ENCODE measurements around the gene THEM4.

THEM4 gene

DNA sequence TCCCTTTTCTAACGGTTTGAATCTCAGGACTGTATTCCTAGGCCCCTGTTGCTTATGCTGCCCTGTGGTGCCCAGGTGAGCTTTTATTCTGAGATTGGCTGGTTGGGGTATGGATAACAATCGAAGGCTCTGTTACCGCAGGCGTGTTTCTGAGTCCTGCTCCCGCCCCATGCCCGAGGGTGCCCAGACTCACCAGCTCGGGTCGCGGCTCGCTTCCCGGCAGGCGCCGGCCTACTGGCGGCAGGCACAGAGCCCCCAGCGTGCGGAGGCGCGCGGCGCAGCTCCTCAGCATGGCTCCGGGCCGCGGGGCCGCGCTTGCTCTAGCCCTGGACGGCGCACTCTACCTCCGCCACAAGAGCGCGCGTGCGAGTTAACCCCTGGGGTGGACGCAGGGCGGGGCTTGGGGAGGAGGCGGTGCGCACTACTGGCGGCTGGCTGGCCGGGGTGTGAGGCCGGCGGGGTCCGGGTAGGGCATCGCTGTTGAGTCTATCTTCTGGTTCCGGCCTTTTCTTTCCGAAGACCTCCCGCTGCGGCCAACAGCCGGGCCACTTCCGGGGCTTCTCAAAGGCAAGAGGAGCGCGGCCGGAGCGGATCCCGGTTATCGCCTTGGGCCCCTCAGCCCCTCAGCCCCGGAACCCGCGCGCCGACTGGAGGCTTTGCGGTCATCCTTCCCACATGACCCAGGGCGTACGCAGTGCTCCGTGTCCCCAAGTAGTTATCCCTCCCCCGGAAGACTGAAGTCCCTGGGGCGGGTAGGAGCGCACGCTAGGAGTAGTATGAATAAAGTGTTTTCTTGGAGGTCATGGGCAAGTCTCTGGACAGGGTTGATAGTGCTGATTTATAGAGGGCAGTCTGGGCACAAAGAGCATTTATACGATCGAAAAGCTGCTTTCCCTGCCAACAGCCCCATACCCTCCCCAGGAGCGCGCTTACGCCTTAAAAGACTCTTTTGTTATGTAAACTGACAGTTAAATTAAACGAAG is at the start of gene THEM4:
Gene THEM4, minus strand, starts transcription at position 345 of the 983 bp plus-strand sequence. Its CDS starts 53 bp downstream, at position 292.
- in situ Hi-C loops (cut with MboI; ENCODE audit: low pct_unique_long_range_greater_than_20kb, low sequenced_read_pairs) = no loop called here
- DNase-seq = peak; percentile 97

DNA sequence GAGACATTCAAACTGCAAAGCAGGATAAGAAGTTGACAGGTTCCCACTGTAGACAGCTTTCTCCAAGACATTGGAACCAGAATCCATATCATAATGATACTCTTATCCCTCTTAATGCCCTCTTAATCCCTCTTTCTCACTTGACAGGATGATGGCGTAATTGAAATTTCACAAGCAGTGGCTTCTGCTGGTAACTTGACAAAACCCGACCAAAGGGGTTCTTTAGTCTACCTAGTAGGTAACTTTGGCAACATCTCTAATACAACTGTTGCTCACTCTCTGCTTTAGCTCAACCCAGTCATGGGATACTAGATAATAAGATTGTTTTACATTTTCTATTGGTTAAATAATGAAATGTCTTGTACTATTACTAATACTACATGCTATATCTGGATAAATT is 49.6 kb upstream of the THEM4 start:
- in situ Hi-C loops (cut with MboI; ENCODE audit: low pct_unique_long_range_greater_than_20kb, low sequenced_read_pairs) = no loop called here
- DNase-seq = no peak

DNA sequence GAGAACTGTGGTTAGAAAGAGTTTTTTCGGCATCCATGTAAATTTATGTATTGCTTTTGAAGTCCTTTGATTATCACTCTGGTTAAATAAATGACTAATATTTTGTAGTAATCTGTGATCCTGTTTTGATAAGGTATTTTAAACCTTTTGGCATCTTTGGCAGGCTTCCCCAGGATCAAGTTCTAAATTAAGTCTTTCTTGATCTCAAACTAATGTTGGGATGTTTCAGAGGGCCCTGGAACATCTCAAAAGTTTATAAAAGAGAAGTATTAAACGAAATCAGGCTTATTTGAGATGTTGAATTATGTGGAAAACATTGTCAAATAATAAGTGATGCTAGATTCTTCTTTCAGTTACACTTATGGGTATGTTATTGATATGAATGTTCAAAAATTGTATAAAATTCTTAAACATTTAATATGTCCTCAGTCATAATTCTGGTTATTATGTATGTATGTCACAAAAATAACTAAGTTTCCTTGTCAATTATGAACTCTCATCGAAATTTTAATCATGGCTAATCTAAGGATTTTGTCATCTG is 47.7 kb upstream of the THEM4 start:
- DNase-seq = no peak
- in situ Hi-C loops (cut with MboI; ENCODE audit: low pct_unique_long_range_greater_than_20kb, low sequenced_read_pairs) = no loop called here

DNA sequence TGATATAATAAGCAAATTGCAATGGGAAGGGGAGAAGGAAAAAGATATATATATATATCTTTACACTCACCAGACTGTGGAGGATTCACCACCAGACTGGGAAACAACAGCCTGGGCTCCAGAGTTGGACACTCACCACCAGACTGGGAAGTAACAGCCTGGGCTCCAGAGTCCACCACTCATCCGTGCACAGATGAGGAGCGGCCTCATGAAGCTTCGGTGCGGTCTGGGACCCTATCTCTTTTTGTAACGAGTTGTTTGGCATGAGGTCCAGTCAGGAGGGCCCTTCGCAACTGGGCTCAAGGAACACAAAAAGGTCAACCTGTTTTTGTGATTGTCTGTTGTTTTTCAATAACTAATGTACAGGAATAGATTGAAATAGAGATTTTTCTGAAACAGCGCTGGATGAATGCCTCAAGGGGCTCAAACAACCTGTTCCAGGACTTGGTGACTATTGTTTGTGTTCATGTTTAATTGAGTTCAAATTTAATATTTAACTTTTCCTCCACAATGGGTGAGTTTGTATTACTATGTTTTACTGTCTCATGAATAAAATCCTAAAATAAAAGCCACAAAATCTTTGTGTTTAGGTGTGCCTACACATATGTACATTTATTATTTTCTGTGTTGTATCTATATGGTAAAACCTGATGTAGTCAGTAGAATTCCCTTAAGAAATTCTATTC is 44.2 kb upstream of the THEM4 start:
- no peak for DNase-seq
- in situ Hi-C loops (cut with MboI; ENCODE audit: low pct_unique_long_range_greater_than_20kb, low sequenced_read_pairs) = no loop called here

DNA sequence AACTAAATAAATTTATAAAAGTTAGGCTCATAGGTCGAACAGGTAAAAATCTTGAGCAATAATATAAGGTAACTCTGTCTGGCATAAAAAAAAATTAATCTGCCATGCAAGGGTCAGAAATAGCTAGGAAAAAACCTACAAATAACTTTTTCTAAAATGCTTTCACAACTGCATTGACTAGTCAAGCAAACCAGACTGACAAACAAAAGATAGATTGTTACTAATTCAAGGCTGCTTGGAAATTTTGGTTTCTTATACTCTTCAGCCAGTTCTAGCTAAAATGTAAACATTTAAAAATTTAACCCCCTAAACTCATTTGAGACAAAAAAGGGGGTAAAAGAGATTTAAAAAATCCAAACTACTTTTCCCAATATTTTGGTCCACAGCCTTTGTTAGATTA is 43.5 kb upstream of the THEM4 start:
- in situ Hi-C loops (cut with MboI; ENCODE audit: low pct_unique_long_range_greater_than_20kb, low sequenced_read_pairs) = no loop called here
- no peak for DNase-seq

DNA sequence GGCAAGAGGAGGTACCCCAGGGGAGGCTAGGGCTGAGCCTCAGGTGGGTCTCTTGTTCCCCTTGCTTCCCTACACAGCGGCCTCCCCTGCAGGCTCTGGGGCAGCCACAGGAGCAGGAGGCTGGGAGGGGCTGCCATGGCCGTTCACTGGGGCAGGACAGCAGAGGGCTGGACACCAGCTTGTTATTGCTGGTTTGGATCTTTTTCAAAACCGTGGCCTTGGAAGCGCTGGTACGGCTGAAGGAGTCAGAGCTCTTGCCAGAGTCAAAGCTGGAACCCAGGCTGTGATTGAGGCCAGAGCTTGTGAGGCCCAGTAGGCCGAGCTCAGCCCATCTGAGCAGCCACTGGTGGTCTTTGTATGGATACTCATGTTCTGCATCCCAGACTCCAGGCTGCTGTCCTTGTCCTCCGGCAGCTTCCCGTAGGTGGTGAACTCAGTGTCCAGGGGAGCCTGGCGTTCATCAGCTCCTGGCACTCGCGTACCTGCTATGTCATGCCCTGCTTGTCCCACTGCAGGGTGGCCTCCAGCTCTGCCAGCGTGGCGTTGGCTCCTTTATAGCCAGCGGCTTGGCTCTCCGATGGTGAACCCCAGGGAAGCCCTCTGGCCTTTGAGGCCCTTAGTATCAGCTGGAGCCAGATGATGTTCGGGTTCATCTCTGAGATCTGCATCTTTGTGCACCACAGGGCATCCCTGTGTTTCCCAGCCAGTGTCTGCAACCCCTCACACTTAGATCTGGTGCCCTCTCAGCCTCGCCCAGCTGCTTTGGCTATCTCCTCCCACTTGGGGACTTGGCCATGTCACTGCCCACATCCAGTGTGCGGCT is 40.3 kb upstream of the THEM4 start:
- in situ Hi-C loops (cut with MboI; ENCODE audit: low pct_unique_long_range_greater_than_20kb, low sequenced_read_pairs) = no loop called here

DNA sequence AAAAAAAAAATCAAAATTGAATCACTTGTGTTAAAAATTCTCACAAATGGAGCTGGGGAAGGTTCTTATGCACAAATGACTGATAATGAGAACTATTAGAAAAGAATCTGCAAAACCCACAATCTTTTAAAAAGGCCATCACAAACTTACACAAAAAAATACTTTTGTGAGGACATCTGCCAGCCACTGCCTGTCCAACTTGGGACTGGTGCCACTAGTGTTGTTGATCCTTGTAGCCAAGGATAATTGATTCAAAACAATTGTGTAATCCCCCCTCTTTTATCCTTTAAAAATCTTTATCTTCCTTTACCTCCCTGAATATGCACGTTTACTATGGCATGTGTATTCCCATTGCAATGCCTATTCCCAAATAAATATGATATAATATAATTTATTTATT is 39.2 kb upstream of the THEM4 start:
- DNase-seq = no peak
- in situ Hi-C loops (cut with MboI; ENCODE audit: low pct_unique_long_range_greater_than_20kb, low sequenced_read_pairs) = no loop called here

More for the DNA sequence above, 40.3 kb upstream of the THEM4 start:
- no peak for DNase-seq

DNA sequence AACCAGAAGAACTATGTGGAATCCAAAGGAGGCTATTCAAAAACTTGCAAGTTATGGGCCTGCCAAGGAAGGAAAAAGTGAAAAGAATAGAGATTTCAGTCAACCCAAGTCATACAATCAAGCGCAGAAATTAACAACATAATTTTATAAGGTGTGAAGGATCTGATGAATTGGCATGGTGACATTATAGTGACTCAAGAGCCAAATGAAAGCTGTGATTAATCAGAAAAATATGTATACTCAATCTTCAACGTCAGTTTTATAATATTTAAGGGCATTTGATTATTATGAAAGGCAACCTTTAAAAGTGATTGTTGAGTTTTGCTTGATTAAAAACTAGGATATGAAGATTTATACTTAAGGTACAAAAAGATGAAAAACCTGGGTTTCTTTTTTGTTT is 37.8 kb upstream of the THEM4 start:
- in situ Hi-C loops (cut with MboI; ENCODE audit: low pct_unique_long_range_greater_than_20kb, low sequenced_read_pairs) = no loop called here
- no peak for DNase-seq

DNA sequence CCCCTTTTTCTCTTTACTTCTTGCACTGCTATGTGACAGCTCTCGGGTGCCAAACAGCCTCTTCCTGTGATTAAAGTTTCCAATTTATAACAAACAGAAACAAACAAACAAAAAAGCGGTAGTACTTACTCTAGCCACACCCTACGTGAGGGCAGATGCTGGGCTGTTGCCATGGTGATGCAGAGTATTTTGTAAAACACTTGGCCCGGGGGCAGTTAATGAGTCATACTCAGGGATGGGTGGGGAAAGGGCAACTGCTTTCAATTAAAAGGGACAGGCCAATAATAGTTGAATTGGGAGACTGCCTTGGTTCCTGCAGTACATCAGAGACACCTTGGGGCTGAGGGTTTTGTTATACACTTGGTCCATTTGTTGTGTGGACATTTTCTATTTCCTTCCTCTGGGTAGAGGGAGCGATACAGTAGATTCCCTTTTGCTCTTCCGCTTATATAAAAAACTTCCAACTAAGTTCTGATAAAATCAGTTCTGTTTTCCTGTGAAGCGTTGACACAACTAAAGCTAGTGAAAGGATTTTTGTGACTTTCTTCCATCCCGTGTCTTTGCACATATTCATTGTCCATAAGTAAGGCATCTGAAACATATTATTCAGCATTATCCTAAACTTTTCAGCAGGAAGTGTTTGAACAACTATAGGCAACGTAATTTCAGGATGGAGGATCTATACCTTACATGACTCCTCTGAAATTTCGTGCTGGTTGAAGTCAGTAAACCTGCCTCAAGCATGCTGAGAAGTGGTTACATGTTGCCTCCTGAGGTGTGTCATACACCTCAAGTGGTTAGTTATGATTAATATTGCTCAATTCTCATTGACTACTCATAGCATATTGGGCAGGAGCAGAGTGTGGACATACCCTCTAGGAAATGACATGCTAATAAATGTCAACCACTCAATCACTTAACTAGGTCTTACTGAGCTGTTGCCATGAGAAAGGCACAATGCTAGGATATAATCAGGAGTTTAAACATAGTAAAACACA is 36.7 kb upstream of the THEM4 start:
- DNase-seq = peak; percentile 82
- in situ Hi-C loops (cut with MboI; ENCODE audit: low pct_unique_long_range_greater_than_20kb, low sequenced_read_pairs) = no loop called here

DNA sequence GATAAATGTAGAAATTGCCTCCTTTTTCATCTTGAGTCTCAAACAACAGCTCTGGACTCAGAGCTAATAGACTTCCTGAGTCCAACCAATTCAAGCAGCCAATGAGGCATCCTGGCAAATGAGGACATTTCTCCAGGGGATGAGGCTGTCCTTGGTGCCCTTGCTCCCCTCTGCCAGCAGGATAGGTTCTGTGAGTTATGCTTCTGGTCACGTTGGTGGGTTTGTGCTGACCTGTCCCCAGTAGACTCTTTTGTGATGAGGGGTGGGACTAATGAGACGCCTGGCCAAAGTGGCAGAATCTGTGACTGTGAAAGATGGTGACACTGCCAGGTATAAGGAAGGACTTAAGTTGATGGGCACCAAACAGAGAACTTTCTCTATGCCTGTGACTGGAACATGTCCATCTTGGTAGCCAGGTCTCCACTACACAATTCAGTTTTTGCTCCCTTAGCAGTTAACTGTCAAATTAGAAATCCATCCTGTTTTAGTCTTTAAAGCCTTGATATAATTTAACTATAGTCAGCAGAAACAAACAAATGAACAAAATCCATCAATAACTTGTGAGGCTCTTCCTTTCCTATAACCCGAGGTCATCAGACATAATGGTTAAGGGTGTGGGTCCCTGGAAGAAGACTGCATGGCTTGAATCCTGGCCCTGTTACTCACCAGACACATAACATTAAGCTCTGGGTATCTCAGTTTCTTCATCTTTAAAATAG is 35.7 kb upstream of the THEM4 start:
- no peak for DNase-seq
- in situ Hi-C loops (cut with MboI; ENCODE audit: low pct_unique_long_range_greater_than_20kb, low sequenced_read_pairs) = no loop called here

DNA sequence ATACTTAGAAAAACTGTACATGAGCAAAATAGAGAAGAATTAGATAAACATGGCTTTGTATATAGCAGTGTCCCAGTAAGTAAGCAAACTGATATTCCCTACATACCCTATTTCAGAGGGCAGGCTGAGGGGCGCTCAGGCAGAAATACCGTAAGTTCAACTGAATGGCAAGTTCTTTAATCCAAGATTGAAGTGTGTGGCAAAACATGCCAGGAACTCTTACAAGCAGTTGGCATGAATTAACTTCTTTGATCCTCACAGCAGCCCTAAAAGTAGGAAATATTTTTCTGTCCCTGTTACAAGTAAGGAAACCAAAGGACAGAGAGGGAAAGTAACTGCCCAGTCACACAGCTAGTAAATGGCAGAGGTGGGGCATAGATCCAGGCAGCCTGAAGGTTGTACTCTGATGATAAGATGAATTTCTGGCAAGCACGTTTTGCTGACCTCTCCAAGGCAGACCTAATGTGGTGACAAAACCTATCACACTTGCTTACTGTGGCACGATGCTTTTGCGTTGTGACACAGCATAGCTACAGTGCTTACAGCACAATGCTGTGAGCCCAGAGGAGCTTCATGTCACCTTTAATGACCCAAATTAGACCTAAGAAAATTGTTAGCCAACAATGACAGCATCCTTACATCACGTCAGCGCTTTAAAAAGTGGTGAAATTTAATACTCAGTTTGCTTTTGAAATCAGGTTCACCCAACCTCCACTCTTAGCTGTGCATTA is 35.0 kb upstream of the THEM4 start:
- no peak for DNase-seq
- in situ Hi-C loops (cut with MboI; ENCODE audit: low pct_unique_long_range_greater_than_20kb, low sequenced_read_pairs) = no loop called here

DNA sequence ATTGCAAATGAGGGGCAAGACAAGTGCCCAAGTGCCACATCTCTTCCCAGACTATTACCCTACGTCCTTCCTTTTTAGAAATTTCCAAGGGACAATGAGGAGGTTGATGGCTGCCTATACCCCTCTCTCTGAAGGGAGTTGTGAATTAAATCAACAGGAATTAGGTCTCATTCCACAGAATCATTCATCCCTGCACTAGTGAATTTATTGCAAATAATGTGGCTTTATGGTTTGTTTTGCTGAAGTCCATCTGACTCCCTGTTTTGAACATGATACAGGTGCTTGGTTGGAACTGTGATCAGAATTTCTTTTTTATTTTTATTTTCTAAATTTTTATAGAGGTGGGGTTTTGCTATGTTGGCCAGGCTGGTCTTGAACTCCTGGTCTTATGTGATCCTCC is 34.3 kb upstream of the THEM4 start:
- in situ Hi-C loops (cut with MboI; ENCODE audit: low pct_unique_long_range_greater_than_20kb, low sequenced_read_pairs) = no loop called here
- DNase-seq = no peak

DNA sequence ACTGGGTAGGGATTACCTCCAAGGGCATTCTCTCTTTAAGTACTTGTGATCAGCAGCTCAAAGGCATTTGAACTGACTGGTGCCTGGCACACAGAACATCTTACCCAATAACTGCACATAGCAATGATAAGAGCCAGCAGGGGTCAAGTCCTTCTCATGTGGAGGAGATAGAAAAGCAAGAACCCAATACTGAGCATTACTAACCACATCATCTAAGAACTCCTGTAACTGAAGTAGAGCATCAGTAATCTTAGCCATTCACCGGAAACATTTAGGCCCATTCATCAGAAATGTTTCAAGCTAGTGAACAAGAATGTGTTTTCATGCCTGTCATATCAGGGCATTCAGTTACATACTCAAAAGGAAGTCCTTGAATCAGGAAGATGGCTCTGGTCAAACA is 33.6 kb upstream of the THEM4 start:
- in situ Hi-C loops (cut with MboI; ENCODE audit: low pct_unique_long_range_greater_than_20kb, low sequenced_read_pairs) = no loop called here
- DNase-seq = no peak

DNA sequence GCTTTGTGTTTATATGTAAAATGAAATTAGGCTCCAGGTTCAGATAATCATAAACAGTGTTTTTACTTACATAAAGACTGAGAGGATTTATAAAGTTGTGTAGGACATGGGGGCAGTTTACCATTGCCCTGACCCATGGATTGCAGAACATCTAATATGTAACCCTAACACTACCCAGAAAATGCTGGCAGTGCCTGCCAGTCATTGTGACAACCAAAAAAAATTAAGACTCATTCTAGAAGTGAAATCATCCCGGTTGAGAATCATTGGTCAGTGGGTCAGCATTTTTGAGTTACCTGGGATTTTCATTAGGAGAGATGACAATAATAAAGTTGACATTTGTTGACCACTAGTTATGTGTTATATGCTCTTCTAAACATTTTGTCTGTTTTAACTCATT is 31.2 kb upstream of the THEM4 start:
- DNase-seq = no peak
- in situ Hi-C loops (cut with MboI; ENCODE audit: low pct_unique_long_range_greater_than_20kb, low sequenced_read_pairs) = no loop called here

DNA sequence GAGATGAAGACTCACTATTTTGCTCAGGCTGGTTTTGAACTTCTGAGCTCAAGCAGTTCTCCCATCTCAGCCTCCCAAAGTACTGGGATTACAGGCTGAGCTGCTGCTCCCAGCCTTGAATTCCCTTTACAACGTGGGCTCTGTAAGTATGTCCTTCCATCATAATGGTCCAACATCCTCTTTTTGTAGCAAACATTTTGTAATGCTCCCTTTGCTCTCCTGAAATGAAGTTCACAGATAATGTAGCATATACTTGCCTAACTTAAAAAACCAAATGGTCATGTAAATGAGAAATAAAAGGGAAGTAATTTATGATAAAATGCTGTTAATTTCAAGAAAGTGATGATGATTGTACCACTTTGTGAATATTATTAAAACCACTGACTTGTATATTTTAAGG is 30.5 kb upstream of the THEM4 start:
- in situ Hi-C loops (cut with MboI; ENCODE audit: low pct_unique_long_range_greater_than_20kb, low sequenced_read_pairs) = no loop called here
- no peak for DNase-seq

DNA sequence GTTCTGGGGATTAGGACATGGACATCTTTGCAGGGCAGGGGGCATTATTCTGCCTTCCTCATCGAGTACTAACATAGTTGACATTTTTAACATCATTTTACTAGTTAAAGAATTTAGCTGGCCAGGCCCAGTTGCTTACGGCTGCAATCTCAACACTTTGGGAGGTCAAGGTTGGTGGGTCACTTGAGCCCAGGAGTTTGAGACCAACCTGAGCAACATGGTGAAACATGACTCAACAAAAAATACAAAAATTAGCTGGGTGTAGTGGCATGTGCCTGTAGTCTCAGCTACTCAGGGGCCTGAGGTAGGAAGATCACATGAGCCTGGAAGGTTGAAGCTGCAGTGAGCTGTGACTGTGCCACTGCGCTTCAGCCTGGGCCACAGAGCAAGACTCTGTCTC is 29.8 kb upstream of the THEM4 start:
- in situ Hi-C loops (cut with MboI; ENCODE audit: low pct_unique_long_range_greater_than_20kb, low sequenced_read_pairs) = no loop called here
- DNase-seq = no peak

DNA sequence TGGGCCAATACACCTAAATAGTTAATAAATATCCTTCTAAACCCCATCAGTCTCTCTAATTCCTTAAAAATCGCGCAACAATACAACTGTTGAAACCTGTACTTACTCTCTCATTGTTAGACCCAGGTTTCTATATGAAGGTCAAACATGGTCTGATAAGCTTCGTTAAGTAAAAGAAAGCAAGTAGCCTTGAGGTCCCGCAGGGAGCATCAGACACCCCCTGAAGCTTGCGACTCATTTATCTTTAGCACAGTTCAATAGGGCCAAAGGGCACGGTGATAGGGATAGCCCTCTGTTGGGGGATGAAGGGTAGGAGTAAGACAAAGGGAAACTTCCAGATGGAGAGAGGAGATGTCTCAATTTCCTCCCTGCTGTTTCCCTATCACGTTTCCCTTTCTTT is 27.3 kb upstream of the THEM4 start:
- no peak for DNase-seq
- in situ Hi-C loops (cut with MboI; ENCODE audit: low pct_unique_long_range_greater_than_20kb, low sequenced_read_pairs) = no loop called here
